HG03571 (cell line): ENCODE data around the gene ALLC.
"Not testable (repeated sequence)": the region's sequence is repeated elsewhere in the genome, so short reads cannot be mapped to it uniquely, and the experiment has no call there.

Experiments
- ATAC-seq: cut with Tn5 transposase; IDR thresholded peaks from one replicate; pipeline ENCODE4 v1.9.1; 2021; ENCODE audit not compliant: unreplicated experiment

Gene ALLC

DNA sequence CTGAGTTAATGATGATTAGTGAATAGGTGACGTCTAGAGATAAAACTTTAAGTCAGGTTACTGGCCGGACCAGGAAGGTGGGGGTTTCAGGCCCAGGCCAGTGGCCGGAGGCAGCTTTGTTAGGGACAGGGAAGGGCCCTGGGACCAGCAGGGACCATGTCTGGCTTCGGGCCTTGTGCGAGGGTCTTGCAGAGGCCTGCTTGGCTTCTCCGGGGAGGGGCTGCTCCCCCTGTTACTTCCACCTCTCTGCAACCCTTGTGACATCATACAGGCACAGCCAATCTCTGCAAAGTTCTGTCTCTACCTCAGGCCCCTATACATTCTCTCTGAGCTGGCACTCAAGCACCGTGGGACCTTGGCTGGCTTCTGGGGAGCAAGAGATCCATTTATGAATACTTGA, at the start of gene ALLC:
TSS of gene ALLC (plus strand) at position 320 of the 400 bp plus-strand sequence. CDS start 12,958 bp downstream, outside the sequence.
- no peak for ATAC-seq

DNA sequence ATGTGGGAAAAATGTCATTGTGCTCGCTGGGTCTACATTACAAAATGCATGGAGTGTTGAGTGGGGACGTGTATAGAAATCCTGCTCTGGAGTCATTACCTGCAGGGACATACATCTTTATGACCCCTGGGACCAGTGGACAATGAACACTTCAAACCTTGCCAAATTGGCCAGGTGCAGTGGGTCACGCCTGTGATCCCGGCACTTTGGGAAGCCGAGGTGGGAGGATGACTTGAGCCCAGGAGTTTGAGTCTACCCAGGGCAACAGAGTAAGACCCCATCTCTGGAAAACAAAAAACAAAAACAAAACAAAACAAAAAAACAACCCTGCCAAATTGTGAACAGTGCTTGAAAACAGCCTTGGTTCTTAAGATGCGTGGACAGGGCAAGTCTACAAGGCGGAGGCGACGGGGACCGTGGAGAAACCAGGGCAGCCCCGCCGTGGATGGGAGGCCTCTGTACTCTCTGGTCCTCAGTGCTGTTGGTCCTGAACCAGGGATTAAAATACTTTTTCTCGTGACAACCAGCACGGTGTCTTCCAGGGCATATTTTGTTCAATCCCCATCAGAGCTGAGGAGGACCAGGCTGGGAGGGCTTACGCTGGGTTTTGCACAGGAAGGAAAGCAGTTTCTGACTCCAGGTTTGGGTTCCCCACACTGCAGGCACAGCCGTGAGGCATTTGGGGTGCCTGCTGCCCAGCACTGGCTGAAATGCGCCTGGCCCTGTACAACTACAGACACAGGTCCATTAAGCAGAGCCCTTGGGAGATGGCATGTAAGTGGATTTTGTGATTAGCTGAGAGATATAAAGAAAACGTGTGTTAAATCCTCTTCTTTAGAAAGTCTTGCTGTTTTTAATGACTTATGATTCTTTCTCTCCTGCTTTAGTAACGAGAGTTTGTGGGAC, 49.4 kb upstream of the ALLC start:
- no peak for ATAC-seq

DNA sequence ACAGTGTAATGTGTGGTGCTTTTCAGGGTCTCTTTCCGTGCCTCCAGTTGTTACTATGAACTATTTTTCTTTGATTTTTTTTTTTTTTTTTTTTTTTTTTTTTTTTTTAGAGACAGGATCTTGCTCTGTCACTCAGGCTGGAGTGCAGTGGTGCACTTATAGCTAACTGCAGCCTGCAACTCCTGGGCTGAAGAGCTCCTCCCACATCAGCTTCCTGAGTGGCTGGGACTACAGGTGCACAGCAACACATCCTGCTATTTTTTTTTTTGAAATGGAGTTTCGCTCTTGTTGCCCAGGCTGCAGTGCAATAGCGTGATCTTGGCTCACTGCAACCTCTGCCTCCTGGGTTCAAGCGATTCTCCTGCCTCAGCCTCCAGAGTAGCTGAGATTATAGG, 48.7 kb upstream of the ALLC start:
- not testable (repeated sequence) for ATAC-seq

DNA sequence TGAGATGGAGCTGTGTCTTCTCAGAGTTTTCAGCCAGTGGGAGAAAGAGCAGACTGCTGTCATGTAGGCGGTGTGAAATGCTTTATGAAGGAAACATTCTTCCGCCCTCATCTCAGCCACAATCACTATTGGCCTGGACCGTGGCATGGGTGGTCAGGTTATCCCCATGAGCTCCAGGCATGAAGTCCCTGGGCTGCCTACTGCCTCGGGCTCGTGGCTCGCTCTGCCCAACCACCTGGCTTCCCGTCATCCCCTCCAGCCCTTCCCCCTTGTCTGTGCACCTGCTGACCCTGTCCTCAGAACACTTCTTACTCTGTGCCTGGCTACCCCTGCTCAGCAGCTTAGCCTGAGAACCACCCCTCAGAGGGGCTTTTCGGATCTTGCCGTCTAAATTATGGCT, 47.6 kb upstream of the ALLC start:
- ATAC-seq, result no peak

DNA sequence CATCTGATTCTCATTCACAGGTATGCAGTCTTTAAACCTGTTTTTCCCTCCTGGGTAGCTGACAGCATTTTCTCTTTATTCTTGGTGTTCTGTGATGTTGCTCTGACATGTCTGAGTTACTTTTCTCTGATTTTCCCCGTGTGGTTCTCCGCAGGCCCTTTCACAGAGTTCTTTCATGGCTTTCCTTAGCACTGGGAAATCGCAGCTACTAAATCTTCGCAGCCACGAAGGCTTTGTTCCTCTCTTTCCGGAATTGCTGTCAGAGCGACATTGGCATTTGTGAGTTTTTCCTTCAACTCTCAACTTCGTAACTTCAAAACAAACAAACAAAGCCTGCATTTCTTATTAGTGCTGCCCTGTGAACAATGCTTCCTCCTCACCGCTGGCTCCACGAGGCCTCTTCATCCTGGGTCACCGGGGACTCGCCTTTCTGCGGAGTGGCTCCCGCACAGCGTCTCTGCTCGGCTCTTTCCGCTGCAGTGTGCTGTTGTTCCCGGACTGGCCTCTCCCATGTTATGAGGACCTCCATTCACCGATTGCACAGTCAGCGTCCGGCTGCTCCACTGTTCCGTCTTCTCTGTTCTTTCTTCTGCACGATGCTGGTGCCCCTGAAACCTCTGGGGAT, 47.0 kb upstream of the ALLC start:
- ATAC-seq, result no peak

DNA sequence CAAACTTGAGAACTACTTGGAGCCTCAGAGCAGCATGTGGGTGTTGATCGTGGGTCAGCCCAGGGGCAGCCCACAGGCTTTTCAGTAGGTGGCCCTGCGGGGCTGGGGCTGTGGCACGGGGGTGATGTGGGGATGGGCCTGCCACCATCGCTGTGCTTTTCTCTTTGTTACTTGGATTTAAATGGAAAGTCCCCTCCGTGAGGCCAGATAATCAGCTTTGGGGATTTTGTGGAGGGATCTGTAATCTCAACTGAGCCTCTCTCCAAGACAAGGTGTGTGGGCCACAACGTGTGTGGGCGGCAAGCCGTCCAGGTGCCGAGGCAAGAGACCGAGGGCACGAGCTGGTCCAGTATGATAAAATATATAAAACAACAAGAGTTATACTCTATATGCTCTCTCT, 46.4 kb upstream of the ALLC start:
- ATAC-seq, result no peak

DNA sequence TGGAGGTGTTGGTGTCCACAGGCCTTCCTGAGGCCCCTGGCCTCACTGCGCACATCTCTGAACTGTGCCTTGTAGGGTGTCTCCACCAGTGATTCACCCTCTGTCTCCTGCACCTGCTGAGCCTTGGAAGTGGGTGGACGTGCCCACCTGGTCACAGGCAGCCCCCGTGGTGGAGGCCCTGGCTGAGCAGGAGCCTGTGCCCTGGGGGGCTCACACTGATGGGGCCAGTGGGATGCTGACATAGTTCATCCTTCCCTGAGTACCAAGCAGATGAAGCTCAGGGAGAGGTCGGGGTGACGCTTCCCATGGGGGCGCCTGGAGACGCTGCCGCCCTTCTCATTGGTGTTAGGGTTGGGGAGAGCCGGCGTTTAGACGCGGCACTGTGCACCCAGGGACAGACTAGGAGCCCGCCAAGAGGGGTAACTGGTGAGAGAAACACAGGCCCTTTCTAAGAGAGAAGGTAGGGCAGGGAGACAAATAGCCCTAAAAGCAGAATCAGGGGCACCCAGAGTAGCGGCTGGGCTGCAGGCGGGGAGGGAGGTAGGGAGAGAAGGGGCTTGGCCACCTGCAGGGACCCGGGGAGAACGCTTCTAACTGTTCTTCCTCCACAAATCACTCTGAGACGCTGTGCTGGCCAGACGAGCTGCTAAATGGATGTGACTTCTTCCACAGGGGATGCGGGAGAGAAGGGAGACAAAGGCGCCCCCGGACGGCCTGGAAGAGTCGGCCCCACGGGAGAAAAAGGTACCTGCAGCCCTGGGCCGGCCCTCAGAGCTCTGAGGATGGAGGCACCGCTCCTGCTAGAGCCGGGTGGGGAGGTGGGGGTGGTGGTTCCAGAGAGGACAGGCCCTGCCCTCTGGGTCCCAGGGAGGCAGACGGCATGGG, 45.1 kb upstream of the ALLC start:
- no peak for ATAC-seq

DNA sequence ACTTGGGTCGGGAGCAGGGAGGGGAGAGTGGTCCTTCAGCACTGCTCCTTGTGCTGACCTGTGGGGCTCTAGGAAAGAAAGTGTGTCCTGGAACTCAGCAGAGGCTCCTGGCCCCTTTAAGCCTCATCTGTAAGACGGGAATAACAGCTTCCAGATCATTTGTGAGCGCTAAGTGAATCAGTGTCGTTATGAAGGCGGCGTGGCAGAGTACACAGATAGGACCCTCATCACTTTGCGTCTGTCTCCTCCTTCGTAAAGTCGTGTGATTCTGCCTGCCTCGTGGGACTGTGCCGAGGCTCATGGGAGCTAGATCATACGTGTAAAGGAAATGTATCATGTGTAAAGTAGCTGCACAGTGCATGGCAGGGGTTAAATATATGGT, 44.5 kb upstream of the ALLC start:
- no peak for ATAC-seq

DNA sequence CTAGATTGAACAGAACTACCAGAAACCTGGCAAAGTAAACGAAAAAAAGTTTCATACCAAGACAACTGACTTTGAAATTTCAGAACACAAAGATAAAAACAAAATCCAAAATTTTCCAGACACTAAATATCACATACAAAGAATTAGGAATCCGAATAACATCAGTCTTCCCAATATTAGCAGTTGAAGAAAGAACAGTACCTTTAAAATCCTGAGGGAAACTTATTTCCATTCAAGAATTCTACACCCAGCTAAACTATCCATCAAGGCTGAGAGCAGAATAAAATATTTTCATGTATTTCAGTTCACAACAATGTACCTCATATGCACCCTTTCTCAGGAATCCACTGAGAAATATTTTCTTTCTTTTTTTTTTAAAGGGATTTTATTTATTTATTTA, 43.3 kb upstream of the ALLC start:
- ATAC-seq, result not testable (repeated sequence)

DNA sequence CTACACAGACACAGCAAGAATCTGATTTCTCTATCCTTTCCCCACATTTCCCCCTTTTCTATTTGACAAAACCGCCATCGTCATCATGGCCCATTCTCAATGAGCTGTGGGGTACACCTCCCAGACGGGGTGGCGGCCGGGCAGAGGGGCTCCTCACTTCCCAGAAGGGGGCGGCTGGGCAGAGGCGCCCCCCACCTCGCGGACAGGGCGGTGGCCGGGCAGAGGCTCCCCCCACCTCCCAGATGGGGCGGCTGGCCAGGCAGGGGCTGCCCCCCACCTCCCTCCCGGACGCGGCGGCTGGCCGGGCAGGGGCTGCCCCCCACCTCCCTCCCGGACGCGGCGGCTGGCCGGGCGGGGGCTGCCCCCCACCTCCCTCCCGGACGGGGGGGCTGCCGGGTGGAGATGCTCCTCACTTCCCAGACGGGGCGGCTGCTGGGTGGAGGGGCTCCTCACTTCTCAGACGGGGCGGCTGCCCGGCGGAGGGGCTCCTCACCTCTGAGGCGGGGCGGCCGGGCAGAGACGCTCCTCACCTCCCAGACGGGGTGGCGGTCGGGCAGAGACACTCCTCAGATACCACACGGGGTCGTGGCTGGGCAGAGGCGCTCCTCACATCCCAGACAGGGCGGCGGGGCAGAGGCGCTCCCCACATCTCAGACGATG, 42.3 kb upstream of the ALLC start:
- not testable (repeated sequence) for ATAC-seq

DNA sequence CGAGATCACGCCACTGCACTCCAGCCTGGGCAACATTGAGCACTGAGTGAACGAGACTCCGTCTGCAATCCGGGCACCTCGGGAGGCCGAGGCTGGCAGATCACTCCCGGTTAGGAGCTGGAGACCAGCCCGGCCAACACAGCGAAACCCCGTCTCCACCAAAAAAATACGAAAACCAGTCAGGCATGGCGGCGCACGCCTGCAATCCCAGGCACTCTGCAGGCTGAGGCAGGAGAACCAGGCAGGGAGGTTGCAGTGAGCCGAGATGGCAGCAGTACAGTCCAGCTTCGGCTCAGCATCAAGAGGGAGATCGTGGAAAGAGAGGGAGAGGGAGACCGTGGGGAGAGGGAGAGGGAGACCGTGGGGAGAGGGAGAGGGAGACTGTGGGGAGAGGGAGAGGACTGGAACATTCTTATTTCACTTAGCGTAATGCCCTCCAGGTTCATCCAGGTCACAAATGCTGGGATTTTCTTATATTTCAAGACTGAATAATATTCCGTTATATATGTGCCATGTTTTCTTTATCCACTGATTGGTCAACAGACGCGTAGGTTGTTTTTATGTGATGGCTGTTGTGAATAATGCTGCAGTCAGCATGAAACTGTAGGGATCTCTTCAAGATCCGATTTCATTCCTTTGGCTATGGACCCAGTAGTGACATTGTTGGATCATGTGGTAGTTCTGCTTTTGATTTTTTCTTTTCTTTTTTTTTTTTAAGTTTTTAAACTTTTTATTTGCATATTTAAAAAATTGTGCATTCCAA, 41.4 kb upstream of the ALLC start:
- not testable (repeated sequence) for ATAC-seq

DNA sequence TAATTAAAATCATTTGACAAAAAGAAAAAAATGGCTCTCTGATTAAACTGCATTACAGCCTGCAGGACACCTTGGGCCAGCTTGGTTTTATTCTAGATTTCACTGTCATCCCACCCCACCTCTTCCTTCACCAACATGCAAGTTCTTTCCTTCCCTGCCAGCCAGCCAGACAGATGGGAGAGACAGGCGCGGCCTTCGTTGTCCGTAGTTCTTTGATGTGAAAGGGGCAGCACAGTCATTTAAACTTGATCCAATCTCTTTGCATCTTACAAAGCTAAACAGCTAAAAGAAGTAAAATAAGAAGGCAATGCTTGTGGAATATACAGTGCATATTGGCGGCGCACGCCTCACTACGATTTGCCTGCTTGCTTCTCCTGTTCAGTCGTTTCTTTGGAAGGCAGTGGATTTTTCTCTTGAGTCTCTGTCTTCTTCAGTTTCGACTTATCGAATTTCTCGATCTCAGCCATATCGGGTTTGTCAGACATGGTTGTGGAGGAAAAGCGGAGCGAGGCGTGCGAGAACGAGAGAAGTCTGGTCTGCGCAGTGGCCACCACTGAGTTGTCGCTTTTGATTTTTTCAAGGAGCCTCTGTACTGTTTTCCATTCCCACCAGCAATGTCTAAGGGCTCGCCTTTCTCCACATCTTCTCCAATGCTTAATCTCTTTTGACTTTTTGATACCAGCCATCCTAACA, 40.7 kb upstream of the ALLC start:
- no peak for ATAC-seq

DNA sequence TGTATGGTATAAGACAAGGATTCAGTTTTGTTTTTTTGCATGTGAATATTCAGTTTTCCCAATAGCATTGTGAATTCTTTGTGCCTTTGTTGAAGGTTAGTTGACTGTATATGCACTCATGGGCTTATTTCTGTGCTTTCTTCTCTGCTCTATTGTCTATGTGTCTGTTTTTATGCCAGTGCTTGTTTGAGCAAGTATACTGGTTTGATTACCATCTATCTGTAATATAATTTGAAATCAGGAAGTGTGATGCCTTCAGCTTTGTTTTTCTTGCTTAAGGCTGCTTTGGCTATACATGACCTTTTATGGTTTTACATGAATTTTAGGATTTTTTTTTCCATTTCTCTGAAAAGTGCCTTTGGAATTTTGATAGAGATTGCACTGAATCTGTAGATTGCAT, 39.6 kb upstream of the ALLC start:
- no peak for ATAC-seq

DNA sequence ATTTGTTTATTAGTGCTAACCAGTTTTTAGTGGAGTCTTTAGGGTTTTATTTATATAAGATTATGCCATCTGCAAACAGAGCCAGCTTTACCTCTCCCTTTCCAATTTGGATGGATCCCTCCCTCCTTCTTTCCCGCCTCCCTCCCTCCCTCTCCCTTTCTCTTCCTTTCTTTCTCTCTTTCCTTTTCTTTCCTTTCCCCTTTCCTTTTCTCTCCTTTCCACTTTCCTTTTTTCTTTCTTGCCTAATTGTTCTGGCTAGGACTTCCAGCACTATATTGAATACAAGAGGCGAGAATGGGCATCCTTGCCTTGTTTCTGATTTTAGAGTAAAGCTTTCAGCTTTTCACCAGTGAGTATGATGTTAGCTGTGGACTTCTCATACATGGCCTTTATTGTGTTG, 39.0 kb upstream of the ALLC start:
- ATAC-seq, result no peak

DNA sequence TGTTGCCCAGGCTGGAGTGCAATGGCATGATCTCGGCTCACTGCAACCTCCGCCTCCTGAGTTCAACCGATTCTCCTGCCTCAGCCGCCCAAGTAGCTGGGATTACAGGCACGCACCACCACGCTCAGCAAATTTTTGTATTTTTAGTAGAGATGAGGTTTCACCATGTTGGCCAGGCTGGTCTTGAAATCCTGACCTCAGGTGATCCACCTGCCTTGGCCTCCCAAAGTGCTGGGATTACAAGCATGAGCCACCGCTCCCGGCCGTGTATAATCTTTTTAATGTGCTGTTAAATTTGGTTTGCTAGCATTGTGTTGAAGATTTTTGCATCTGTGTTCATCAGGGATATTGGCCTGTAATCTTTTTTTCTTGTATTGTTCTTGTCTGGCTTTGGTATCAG, 38.3 kb upstream of the ALLC start:
- not testable (repeated sequence) for ATAC-seq

DNA sequence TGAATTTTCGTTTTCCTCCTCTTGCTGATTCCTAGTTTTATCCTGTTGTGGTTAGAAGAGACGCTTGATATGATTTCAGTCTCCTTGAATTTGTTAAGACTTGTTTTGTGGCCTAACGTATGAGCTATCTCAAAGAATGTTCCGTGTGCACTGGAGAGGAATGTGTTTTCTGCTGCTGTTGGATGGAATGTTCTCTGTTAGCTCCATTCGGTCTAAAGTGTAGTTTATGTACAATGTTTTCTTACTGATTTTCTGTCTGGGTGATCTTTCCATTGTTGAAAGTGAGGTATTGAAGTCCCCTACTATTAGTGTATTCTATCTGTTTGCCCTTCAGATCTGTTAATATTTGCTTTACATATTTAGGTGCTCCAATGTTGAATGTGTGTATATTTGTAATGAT, 37.2 kb upstream of the ALLC start:
- no peak for ATAC-seq

DNA sequence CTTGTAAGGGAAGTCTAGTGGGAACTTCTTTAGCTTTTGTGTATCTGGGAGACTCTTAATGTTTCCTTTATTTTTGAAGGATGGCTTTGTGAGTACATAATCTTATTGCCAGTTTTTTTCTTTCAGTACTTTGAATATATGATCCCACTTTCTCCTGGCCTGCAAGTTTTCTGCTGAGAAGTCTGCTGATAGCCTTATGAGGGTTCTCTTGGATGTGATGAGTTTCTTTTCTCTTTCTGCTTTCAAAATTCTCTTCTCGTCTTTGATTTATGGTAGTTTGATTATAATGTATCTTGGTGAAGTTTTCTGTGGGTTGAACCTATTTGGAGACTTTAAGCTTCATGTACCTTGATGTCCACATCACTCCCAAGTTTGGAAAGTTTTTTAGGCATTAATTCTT, 35.0 kb upstream of the ALLC start:
- ATAC-seq, result no peak

DNA sequence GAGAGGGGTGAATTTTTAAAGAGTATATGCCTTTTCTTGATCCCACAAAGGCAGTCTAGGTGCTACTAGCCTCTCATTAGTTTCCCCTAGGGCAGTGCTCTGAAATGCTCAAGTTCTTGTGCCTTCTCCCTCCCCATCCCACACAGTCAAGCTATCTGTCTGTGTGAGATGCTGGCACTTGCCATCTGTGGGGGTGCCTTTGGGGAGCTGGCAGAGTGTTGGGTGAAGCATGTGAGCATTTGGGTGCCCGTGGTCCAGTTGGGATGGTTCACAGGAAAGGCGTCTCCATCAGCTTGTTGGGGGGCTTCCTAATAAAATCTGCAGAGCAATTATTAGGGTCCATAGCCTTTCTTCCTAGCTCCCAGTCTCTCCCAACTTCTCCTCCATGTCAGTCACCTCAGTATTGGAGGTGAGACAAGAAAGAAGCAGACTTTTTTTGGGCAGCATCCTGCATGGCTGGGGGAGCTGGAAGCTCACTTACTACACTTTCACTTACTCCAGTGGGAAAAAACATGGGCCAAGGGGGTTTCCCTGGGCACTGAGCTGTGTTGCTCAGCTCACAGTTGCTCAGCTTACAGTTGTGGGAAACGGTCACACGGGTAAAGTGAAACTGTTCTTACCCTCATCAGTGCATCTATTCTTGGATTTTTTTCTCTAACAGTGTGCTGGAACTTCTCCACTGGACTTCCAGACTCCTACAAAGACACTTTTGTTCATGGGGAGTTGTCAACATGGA, 33.8 kb upstream of the ALLC start:
- no peak for ATAC-seq

DNA sequence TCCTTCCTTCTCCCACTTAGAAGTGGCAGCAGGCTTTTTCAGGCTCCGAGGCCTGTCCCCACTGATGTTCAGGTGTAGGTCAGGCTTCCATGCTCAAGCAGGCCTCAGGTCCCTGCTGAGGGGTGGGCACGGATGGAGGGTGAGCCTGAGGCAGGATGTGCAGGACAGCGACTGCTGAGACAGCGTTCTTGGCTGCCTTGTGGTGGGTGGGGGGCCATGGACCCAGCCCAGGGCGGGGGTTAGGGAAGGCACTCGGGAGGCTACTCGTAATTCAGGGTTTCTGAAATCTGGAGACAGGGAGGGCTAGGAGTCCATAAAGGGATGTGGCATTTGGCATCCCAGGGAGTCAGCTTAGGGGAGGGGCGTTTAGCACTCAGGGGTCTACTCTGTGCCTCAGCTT, 32.8 kb upstream of the ALLC start:
- no peak for ATAC-seq
